Mononuclear cell (primary cell): ENCODE data around the gene PSKH1. TPM values are rescaled to one million over a fixed set of nuclear protein-coding genes. Genes with fewer than 3 reads are reported as not detected.

Experiments used
- H3K27me3 ChIP-seq: 2 replicates; pipeline ENCODE4 v1.6.0; 2011; ENCODE audit warnings: low read length, control low read depth; ENCODE audit not compliant: insufficient read depth
- H3K4me1 ChIP-seq: 2 replicates; pipeline ENCODE4 v1.5.1; 2011; ENCODE audit warnings: mild to moderate bottlenecking, low read length, control low read depth; ENCODE audit not compliant: insufficient read depth
- H3K4me3 ChIP-seq: 2 replicates; pipeline ENCODE4 v1.5.1; 2011; ENCODE audit warnings: mild to moderate bottlenecking, low read length, moderate library complexity
- H3K9me3 ChIP-seq: 2 replicates; pipeline ENCODE4 v1.5.1; 2011; ENCODE audit warnings: low read depth, mild to moderate bottlenecking, control low read depth, low read length
- total RNA-seq: library from RNA; depleted of rRNA; stranded (reverse); fragments of >200 nt; gene quantifications from one replicate; pipeline ENCODE4 v1.2.3, GENCODE V29; 2012

Gene PSKH1
- 4.3 TPM for total RNA-seq

DNA sequence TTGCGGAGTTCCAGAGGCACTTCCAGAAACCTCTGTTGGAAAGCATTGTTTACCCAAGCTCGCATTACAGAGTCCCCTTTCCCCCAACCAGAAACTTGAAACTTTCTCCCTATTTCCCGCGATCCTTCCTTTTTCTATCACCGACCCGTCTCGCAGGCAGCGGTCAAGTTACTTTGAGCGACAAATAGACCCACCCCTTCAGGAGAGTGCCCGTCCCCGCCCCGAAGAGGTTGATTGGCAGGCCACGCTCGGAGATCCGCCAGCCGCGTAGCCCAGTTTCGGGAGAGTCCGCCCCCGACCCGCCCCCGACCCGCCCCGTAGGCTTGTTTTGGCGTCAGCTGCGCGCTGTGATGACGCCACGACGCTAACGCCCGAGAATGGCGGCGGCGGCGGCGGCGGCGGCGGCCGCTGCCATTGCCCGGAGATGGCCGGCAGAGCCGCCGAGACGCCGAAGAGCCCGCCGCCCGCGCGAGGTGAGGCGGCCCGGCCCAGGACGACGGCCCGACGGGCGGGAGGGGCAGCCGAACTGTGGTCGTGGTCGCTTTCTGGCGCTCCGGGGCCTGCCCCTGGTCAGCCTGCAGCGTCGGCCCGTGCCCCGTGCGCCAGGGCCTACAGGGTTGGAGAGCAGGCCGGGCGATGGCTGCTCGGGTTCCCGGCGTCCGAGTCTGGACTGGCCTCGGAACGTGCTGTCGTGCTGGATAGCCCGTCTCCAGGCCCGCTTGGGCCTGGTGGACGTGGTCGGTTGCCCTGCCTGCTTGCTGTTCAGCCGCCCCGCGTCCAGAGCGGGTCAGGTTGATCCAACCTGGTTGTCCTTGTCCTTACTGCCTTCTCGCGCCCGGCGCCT, at the start of gene PSKH1:
PSKH1 (plus strand) TSS at position 356 of the 844 bp plus-strand sequence. CDS start 15,496 bp downstream, outside the sequence.
- peak within 1 kb of the TSS; percentile 87 for H3K4me3 ChIP-seq
- no peaks in the 10 kb centered on the region for H3K27me3 ChIP-seq
- H3K9me3 ChIP-seq, result no peaks in the 10 kb centered on the region
- peaks cover 24% of the 10 kb centered on the region for H3K4me1 ChIP-seq

DNA sequence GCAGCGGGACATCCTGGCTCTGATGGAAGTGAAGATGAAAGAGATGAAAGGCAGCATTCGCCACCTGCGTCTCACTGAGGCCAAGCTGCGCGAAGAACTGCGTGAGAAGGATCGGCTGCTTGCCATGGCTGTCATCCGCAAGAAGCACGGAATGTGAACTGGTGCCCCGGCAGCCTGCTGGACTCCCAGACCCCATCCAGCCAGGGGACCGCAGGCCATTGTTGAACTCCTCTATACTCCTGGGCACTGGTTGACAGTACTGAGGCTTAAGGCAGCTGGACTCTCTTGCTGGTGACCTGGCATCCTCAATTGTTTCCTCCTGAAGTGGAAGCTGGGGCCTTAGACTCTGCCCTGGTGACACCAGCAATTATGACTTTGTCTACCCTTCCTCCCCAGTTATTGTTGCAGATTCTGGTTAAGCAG, 49.7 kb upstream of the PSKH1 start:
- Histone ChIP-seq H3K9me3 (no peaks in the 10 kb centered on the region), H3K4me1 (peaks cover 52% of the 10 kb centered on the region), H3K4me3 (peak overlapping the region; percentile 84), H3K27me3 (no peaks in the 10 kb centered on the region)

DNA sequence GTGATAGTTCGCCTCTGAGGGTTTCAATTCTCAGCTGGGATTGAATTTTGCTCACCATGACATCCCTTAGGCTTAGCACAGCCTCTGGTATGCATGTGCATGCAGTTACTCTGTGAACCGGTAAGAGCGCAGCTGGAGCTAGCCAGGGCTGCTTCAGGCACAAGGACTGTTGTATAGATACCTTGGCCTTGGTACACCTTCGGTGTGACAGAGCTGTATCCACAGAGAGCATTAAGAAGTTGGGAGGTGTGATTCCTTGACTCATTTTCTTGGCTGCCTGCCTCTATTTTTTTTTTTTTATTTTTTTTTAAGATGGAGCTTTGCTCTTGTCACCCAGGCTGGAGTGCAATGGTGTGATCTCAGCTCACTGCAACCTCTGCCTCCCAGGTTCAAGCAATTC, 48.6 kb upstream of the PSKH1 start:
- no peak overlapping the region for H3K4me3 ChIP-seq
- H3K9me3 ChIP-seq, result no peaks in the 10 kb centered on the region

DNA sequence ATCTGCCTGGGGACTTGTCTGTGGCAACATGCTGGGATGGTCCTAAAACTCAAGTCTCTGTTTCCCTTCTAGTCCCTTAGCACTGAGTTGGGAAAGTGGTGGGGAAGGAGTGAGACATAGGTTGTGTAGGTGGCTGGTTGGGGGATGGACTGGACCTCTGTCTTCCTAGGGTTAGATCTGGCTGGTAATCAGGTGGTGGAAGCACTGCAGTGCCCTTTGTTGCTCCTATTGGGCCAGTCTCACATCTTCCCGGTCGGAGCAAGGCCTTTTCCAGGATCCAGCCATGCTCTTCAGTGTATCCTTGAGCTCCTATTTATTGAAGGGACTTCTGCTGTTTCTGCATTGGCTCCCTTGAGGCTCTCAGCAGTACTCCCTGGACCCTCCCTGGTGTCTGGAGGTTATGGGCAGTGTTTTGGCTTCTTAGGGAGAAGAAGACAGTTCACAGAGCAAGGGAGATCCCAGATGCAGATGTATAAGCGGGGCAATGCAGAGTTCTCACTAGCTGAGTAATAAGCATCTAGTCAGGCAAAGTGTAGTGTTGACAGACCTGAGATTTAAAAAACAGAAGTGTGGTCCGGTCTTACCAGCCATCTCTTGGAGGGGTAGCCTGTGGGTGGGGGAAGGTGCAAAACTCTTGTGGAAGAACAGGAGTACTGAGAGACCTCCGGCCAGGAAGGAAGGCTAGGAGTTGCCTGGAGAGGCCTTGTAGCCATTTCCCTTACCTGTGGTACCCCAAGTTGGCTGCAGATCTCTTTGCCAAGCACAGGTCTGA, 47.6 kb upstream of the PSKH1 start:
- peak overlapping the region; percentile 69 for H3K4me3 ChIP-seq
- H3K4me1 ChIP-seq, result peaks cover 57% of the 10 kb centered on the region
- no peaks in the 10 kb centered on the region for H3K9me3 ChIP-seq
- no peaks in the 10 kb centered on the region for H3K27me3 ChIP-seq

More for the DNA sequence above, 48.6 kb upstream of the PSKH1 start:
- H3K4me1 ChIP-seq, result peaks cover 57% of the 10 kb centered on the region
- no peaks in the 10 kb centered on the region for H3K27me3 ChIP-seq

DNA sequence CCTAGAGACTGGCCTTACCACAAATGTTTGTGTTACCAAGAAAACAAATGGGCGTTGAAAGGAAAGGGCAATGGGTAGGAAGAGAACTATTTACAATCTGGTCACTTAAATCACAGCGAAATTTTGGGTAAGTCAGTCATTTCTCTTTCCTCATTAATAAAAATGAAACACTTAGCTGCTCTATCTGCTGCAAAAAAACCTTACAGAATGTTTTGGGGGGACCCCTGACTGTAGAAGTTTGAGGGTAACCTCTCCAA, 47.1 kb upstream of the PSKH1 start:
- peak overlapping the region; percentile 69 for H3K4me3 ChIP-seq
- H3K9me3 ChIP-seq, result no peaks in the 10 kb centered on the region
- peaks cover 57% of the 10 kb centered on the region for H3K4me1 ChIP-seq
- H3K27me3 ChIP-seq, result no peaks in the 10 kb centered on the region

DNA sequence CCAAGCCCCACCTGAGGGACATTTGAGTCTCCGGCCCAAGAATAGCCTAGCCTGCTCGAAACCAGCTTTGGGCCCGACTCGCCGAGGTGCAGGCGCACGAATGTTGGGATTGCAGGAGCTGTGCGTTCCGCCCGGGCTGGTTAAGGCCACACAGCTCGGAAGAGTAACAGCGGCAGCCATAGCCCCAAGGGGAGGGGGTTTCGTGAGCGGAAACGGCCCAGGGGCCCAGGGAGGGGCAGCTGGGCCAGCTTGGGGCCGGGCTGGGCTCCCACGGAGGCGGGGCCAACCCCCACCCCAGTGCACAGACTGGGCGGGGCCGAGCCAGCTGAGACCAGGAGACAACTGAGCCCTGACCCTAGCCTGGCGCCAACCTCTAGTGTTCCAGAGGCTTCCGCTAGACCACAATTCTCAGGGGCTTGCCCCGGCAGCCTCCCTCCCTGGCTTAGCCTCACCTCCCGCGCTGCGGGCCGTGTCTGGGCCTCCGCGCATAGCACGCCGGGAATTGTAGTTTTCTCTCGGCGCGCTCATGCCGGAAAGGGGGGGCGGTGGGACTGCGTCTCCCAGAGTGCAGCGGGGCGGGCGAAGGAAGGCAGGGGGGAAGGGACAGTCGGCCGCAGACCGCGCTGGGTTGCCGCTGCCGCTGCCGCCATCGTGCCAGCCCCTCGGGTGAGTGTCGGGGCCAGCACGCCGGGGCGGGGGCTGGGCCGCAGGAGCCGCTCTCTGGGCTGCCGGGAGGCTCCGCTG, 46.6 kb upstream of the PSKH1 start, which contains the start of gene NUTF2:
NUTF2 (plus strand) TSS at position 614 of the 744 bp plus-strand sequence. CDS start 18,198 bp downstream, outside the sequence.
- Histone ChIP-seq H3K4me1 (peaks cover 53% of the 10 kb centered on the region), H3K9me3 (no peaks in the 10 kb centered on the region), H3K4me3 (peak within 1 kb of the TSS; percentile 69), H3K27me3 (no peaks in the 10 kb centered on the region)

DNA sequence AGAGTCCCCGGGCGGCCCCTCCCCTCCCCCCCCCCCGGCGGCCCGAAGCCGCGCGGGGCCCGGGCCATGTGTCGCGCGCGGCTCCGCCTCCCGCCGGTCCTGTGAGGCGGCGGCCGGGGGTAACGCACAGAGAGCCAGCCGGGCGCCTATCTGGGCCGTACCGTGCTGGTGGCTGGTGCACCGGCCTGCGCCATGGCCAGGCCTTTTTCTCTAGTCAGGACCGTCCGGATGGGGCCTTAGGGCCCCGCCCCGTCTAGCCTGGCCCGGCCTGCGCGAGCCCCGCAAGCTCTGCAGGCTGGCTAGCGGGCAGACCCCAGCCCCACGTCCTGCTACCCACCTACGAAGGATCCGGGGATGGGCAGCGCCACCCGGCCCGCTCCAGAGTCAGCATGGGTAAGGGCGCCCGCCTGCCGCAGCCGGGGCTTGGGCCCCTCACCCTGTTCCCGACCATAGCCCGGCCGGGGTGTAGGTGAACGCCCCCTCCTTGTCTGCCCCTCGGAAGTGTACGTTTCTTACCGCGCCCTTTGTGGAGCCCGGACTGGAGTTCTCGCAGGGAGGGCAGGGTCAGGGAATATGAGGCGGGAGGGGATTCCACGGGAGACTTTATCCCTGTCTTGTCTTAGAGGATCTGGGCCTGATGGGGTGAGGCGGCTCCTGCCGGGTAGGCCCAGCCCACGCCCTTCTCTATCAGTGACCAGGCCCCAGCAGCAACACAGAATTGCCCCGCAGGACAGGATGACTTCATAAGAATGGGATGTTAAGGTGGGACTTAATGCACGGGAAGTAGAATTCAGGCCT, 45.8 kb upstream of the PSKH1 start, which contains the start of gene CENPT:
CENPT (minus strand) TSS at position 630 of the 798 bp plus-strand sequence. CDS start 13,834 bp downstream, outside the sequence.
- Histone ChIP-seq H3K9me3 (no peaks in the 10 kb centered on the region), H3K27me3 (no peaks in the 10 kb centered on the region), H3K4me1 (peaks cover 51% of the 10 kb centered on the region), H3K4me3 (peak within 1 kb of the TSS; percentile 69)

DNA sequence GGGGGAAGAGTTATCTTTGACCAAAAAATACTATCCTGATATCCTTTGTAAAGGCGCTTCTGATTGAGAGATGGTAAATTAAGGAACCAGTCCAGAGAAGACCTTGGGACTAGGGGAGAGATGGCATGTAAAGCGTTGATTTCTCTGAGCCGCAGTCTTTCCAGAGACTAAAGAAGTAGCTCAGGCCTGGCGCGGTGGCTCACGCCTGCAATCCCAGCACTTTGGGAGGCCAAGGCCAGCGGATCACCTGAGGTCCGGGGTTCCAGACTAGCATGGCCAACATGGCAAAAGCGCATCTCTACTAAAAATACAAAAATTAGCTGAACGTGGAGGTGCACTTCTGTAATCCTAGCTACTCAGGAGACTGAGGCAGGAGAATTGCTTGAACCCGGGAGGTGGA, 44.9 kb upstream of the PSKH1 start:
- peaks cover 49% of the 10 kb centered on the region for H3K4me1 ChIP-seq
- H3K27me3 ChIP-seq, result no peaks in the 10 kb centered on the region
- H3K9me3 ChIP-seq, result no peaks in the 10 kb centered on the region
- no peak overlapping the region for H3K4me3 ChIP-seq

DNA sequence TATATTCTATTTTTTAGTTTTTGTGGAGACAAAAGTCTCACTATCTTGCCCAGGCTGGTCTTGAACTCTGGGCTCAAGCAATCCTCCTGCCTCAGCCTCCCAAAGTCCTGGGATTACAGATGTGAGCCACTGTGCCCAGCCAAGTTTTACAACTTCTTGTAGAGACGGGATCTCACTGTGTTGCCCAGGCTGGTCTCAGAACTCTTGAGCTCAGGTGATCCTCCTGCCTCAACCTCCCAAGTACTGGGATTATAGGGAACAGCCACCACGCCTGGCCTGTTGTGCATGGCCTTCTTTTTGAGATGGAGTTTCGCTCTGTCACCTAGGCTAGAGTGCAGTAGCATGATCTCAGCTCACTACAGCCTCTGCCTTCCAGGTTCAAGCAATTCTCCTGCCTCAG, 39.4 kb upstream of the PSKH1 start:
- no peaks in the 10 kb centered on the region for H3K9me3 ChIP-seq
- peaks cover 18% of the 10 kb centered on the region for H3K4me1 ChIP-seq
- H3K4me3 ChIP-seq, result no peak overlapping the region
- no peaks in the 10 kb centered on the region for H3K27me3 ChIP-seq

DNA sequence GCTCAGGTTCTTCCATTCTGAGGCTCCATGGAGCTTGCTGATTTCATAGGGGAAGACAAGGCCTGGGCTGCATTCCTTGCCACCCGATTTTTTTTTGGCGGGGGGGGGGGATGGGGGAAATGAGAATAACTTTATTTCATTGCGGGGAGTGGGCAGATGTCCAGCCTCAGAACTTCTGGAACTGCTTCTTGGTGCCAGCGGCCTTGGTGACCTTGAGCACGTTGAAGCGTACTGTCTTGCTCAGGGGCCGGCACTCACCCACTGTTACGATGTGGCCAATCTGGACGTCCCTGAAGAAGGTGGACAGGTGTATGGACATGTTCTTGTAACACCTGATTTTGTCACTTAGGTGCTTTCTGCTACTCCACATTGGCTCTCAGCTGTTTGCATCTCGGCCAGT, 37.3 kb upstream of the PSKH1 start:
- Histone ChIP-seq H3K9me3 (no peaks in the 10 kb centered on the region), H3K4me3 (no peak overlapping the region), H3K4me1 (peaks cover 17% of the 10 kb centered on the region), H3K27me3 (no peaks in the 10 kb centered on the region)

DNA sequence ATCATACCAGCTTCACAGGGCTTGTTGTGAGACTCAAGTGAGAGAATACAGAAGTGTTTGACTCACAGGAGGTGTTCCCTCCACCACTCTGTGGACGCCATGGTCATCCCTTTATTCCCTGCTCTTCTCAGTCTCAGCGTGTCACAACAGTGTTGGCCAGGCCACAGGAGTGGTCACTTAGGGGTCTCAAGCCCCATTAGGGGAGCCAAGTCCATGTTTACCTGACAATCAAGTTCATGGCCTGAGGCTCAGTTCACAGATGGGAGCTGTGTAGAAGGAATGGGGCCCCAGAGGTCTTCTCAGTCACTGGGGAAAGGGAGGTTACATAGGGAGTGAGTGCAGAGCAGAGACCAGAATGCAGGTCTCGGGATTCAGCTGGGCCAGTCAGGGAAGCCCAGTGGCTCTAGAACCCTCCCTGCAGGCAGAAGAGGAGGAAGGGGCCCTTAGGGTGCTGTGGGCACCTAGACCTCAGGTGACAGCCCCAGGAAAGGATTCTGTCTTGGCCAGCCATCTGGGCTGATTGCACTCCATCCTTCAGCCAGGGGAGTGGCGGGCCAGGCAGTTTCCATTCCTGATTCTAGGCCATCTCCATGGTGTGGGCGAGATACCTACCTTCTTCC, 36.0 kb upstream of the PSKH1 start:
- H3K27me3 ChIP-seq, result no peaks in the 10 kb centered on the region
- no peak overlapping the region for H3K4me3 ChIP-seq
- H3K4me1 ChIP-seq, result peaks cover 17% of the 10 kb centered on the region
- H3K9me3 ChIP-seq, result no peaks in the 10 kb centered on the region

DNA sequence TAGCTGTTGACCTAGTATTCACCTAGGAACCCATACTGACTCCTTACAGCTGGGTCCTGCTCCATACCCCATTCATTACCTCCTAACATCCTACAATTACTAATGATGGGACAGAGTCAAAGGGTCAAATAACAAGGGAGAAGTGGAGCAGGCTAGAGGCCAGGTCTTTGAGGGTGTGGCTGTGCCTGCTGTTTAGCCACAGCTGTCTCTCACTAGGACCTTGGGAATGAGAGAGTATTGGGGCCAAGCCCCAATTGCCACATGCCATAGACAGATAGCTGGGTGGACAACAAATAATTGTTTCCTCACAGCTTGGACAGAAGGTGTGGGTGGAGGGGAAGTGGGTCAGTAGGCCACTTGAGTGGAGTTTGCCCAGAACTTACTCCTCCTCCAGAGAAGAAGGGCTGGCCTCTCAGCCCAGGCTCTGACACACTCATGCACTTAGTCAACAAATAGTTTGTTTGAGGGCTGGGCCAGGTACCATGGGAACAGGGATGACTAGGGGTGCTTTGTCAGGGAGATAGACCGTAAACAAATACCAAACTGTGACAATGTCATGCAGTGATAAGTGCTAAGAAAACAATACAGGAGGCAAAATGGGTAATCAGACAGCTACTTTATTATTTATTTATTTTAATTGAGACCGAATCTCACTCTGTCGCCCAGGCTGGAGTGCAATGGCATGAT, 35.4 kb upstream of the PSKH1 start:
- Histone ChIP-seq H3K4me1 (peaks cover 17% of the 10 kb centered on the region), H3K27me3 (no peaks in the 10 kb centered on the region), H3K4me3 (no peak overlapping the region), H3K9me3 (no peaks in the 10 kb centered on the region)

DNA sequence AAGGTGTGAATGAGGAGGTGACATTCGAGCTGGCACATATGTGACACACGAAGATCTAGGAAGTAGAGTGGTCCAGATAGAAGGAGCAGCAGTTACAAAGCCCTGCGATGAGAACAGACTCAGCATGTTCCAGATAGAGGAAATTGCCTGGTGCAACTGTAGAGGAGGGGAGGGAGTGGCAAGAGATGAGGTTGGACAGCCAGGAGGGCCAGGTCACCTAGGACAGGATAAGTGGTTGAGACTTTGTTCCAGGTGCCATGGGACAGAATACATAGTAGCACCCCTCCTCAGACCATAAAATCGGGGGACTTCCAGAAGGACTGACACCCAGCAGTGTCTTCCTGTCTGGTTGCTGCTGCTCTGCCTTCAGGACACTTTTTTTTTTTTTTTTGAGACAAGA, 34.6 kb upstream of the PSKH1 start:
- H3K27me3 ChIP-seq, result no peaks in the 10 kb centered on the region
- H3K4me1 ChIP-seq, result peaks cover 17% of the 10 kb centered on the region
- no peak overlapping the region for H3K4me3 ChIP-seq
- H3K9me3 ChIP-seq, result no peaks in the 10 kb centered on the region
